Measurements from ENCODE around the gene MYO6. TPM values are rescaled to one million over a fixed set of nuclear protein-coding genes. Genes with fewer than 3 reads are reported as not detected.

MYO6 gene
- total and polyA plus RNA-seq, 8 donors: 14.6 to 80.4 (median 35.0) TPM

GRCh38 chr6:75815756-75816155 is 66.7 kb downstream of the MYO6 start:
- WGBS, 5 donors: 81 to 95% (median 85%) methylated on average over 1 of the region's 1 CpG
- Histone ChIP-seq H3K36me3 (peaks cover 0 to 29% (median 17%) of the 10 kb centered on the region in 4 donors), H3K9me3 (no peaks in the 10 kb centered on the region), H3K4me3 (no peak overlapping the region), H3K27me3 (no peaks in the 10 kb centered on the region), H3K4me1 (no peaks in the 10 kb centered on the region), H3K27ac (no peak overlapping the region)
- TF ChIP-seq POLR2AphosphoS5 (IDR thresholded peaks at IDR 0.05): no peak
- TF ChIP-seq CTCF (IDR thresholded peaks at IDR 0.05): no peak
- no peak for TF ChIP-seq POLR2A (IDR thresholded peaks at IDR 0.05)
- no peak for TF ChIP-seq EP300 (IDR thresholded peaks at IDR 0.05)
- intact Hi-C loops (cut with DNase I; ENCODE audit: low total_unique reads): no loop called here
- no peak for DNase-seq

DNA sequence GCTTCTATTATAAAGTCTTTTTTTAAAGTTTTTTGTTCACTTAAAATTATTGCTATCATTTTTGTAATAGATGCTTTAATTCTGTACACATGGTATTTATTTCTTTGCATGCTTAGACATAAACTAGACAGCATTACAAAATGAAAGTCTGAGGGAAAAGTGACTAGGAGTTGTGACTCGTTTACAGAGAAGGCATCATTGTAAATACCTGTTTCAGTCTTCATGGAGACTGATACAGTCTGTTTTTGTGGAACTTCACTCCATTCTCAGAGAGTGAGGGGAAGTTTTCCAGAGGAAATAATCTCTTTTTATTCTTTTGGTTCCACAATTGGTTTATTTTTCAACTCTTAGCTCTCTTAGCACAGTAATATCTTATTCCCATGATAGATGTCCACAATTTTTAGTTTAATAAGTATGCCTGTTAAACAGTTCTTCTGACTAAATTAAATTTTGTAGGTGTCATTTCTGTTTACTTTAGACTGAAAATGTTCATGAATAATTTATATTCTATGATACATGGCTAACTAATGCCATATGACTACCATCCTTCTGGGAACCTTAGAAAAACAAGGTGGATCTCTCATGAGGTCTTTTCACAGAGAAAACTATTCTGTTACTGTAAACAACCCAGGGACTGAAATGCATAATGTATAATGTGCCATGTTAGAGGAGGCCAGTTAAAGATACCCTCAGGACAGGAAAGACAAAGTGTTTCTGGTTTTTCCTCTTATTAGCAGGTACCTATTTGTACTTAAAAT is 69.2 kb downstream of the MYO6 start:
- peaks cover 0 to 29% (median 14%) of the 10 kb centered on the region in 4 donors for H3K36me3 ChIP-seq
- no peaks in the 10 kb centered on the region for H3K27me3 ChIP-seq
- TF ChIP-seq POLR2A (IDR thresholded peaks at IDR 0.05) (no peak), EP300 (IDR thresholded peaks at IDR 0.05) (no peak), CTCF (IDR thresholded peaks at IDR 0.05) (no peak), POLR2AphosphoS5 (IDR thresholded peaks at IDR 0.05) (no peak)
- 69 to 91% (median 87%) methylated on average over 1 of the region's 1 CpG for WGBS, 5 donors
- H3K9me3 ChIP-seq: no peaks in the 10 kb centered on the region
- DNase-seq: no peak
- H3K27ac ChIP-seq: no peak overlapping the region
- no peak overlapping the region for H3K4me3 ChIP-seq
- H3K4me1 ChIP-seq: no peaks in the 10 kb centered on the region
- intact Hi-C loops (cut with DNase I; ENCODE audit: low total_unique reads): no loop called here

DNA sequence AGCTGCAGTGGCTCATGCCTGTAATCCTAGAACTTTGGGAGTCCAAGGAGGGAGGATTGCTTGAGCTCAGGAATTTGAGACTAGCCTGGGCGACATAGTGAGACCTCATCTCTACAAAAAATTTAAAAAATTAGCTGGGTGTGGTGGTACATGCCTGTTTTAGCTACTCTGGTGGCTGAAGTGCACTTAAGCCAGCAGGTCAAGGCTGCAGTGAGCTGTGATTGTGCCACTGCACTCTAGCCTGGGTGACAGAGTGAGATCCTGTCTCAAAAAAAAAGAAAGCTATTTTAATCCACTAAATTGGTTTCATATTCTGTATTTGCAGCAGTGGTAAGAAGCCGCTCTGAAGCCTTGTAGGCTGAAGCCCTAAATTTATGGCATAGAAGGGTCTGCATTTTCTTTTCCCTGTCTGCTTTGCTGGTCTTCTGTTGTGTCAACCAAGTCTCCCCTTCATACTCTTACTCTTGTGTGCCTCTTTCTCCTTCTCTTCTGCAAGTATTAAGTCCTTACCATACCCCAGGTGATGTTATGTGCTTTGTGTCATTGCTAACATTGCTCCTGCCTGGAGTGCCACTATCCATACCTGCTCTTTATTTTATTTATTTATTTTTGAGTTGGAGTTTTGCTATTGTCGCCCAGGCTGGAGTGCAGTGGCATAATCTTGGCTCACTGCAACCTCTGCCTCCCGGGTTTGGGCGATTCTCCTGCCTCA is 70.9 kb downstream of the MYO6 start:
- no peaks in the 10 kb centered on the region for H3K9me3 ChIP-seq
- no peaks in the 10 kb centered on the region for H3K27me3 ChIP-seq
- peaks cover 0 to 29% (median 11%) of the 10 kb centered on the region in 4 donors for H3K36me3 ChIP-seq
- TF ChIP-seq POLR2A (IDR thresholded peaks at IDR 0.05) (no peak), POLR2AphosphoS5 (IDR thresholded peaks at IDR 0.05) (no peak), EP300 (IDR thresholded peaks at IDR 0.05) (no peak), CTCF (IDR thresholded peaks at IDR 0.05) (no peak)
- H3K27ac ChIP-seq: no peak overlapping the region
- no peaks in the 10 kb centered on the region for H3K4me1 ChIP-seq
- no peak overlapping the region for H3K4me3 ChIP-seq
- DNase-seq: no peak
- 83 to 98% (median 91%) methylated on average over 5 of the region's 5 CpGs for WGBS, 5 donors
- intact Hi-C loops (cut with DNase I; ENCODE audit: low total_unique reads): no loop called here

- TF ChIP-seq POLR2AphosphoS5 (IDR thresholded peaks at IDR 0.05): no peak
- no peak for TF ChIP-seq CTCF (IDR thresholded peaks at IDR 0.05)
- no peak for TF ChIP-seq EP300 (IDR thresholded peaks at IDR 0.05)
- TF ChIP-seq POLR2A (IDR thresholded peaks at IDR 0.05): no peak
- Histone ChIP-seq H3K4me1 (no peaks in the 10 kb centered on the region), H3K36me3 (peaks cover 0 to 13% (median 4%) of the 10 kb centered on the region in 4 donors), H3K4me3 (no peak overlapping the region), H3K27me3 (no peaks in the 10 kb centered on the region), H3K27ac (no peak overlapping the region), H3K9me3 (no peaks in the 10 kb centered on the region)
- DNase-seq: no peak
- intact Hi-C loops (cut with DNase I; ENCODE audit: low total_unique reads): no loop called here
Measured at GRCh38 chr6:75824160-75824559, 75.1 kb downstream of the MYO6 start.

Measured in stomach (tissue), 9 donors.